ENCODE results near the gene DNAH11.
"Not testable (repeated sequence)": the region's sequence is repeated elsewhere in the genome, so short reads cannot be mapped to it uniquely, and the experiment has no call there.

The DNAH11 gene

GRCh38 chr7:21887353-21887752, 344.5 kb downstream of the DNAH11 start:
- no peak for DNase-seq (ENCODE audit: low spot score)

DNA sequence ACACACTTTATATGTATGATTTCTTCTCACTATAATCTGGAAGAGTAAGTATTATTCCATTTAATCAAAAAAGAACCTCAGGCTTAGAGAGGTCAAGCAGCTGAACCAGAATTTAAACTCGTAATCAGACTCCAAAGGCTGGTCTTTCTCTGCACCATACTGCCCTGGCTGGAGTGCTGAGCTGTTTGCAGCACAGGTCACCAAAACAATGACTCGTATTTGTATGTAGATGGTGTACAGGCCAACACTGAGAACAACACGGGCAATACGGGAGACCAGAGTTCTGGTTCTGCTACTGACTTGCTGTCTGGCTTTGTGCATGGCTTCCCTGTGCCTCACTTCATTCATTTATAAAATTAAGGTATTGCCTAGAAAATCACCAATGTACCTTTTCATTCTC, 344.9 kb downstream of the DNAH11 start:
- DNase-seq (ENCODE audit: low spot score) = no peak

DNA sequence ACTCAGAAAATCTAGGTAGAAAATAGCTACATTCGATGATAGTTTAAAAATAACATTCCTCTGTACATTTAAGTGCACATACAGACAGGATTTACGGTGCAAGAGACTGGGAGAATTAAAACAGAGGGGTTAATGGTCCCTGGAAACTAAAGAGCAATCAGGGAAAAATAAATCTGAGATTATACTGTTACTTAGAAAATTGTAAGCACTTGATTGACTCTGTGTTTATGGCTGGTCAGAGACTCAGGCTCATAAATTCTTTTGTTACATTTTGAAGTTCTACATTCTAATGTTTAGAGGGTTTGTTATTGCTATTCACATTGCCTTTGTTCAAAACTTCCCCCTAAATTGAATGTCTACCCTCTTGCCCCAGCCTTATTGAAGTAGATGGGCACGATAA, 348.5 kb downstream of the DNAH11 start:
- DNase-seq (ENCODE audit: low spot score) = no peak

- DNase-seq (ENCODE audit: low spot score) = no peak
These were observed 350.6 kb downstream of the DNAH11 start for GRCh38 chr7:21893401-21893800.

DNA sequence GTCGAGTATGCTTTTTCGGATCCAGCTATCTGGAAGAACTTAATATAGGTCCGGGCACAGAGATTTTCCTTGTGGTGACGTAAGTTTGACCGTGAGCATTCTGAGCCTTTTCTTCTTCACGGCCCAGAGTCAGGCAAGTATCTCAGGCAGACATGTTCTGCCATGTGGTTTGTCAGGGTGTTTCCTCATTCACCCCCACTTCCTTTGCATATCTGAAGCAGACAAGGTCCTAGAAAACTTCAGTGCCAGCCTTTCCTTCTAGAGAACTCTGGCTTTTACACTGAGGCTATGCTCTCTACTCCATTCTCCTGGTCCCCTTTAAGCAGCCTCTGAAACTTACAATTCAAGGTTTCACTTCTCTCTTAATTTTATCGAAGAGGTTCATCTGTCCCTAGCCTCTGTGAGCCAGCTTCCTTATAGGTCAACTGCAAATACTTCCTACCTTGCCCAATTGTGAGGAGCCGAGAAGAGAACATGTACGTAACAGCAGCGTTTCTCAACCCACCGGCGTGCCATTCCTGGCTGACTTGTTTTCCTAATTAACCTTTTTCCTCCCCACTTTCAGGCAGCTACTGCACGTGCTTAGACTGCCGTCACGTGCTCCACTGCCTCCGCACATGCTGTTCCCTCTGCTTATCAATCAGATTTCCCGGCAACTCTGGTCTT, 355.6 kb downstream of the DNAH11 start:
- peak; percentile 27 for DNase-seq (ENCODE audit: low spot score)

DNA sequence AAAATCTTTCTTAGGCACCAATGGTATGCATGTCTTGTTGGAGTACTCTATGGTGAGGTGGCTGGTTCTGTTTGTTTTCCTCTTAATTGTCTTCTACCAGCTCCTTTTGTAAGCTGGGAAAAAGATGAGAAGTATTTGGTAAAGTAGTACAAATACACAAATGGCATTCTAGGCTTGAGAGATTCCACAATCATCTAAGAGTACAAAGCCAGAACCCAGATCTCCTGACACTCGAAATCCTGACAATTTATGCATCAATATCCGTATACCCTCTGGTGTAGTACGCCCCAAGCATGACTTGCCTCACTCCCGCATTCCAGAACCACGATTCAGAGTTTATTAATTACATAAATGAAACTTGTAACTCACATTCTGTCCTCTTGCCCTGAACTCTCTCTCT, 359.4 kb downstream of the DNAH11 start:
- no peak for DNase-seq (ENCODE audit: low spot score)

GRCh38 chr7:21903020-21903786, 360.4 kb downstream of the DNAH11 start:
- no peak for DNase-seq (ENCODE audit: low spot score)

GRCh38 chr7:21908746-21909145, 365.9 kb downstream of the DNAH11 start:
- no peak for DNase-seq (ENCODE audit: low spot score)

GRCh38 chr7:21910253-21910652, 367.4 kb downstream of the DNAH11 start:
- no peak for DNase-seq (ENCODE audit: low spot score)

GRCh38 chr7:21911341-21911875, 368.6 kb downstream of the DNAH11 start:
- DNase-seq (ENCODE audit: low spot score) = no peak

GRCh38 chr7:21912305-21912704, 369.5 kb downstream of the DNAH11 start:
- no peak for DNase-seq (ENCODE audit: low spot score)

- peak; percentile 32 for DNase-seq (ENCODE audit: low spot score)
These were observed 370.3 kb downstream of the DNAH11 start for GRCh38 chr7:21912931-21913780.

GRCh38 chr7:21914671-21915070, 371.8 kb downstream of the DNAH11 start:
- DNase-seq (ENCODE audit: low spot score) = peak; percentile 79

DNA sequence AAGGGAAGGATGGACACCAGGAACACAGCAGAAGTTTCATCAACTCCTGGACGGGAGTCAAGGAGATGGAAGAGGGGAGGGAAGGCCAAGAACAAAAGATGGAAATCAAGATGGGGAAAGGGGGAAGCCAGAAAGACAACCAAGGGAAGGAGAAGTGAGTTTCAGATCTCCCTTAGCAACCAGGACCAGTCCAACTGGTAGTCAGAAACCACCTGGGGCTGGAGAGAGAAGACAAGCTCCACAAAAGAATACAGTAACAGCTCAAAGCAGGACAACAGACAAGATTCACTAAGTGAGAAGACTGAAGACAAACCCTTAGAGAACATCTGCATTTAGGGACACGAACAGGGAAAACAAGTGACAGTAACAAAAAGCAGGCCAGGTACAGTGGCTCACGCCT, 372.3 kb downstream of the DNAH11 start:
- peak; percentile 24 for DNase-seq (ENCODE audit: low spot score)

DNA sequence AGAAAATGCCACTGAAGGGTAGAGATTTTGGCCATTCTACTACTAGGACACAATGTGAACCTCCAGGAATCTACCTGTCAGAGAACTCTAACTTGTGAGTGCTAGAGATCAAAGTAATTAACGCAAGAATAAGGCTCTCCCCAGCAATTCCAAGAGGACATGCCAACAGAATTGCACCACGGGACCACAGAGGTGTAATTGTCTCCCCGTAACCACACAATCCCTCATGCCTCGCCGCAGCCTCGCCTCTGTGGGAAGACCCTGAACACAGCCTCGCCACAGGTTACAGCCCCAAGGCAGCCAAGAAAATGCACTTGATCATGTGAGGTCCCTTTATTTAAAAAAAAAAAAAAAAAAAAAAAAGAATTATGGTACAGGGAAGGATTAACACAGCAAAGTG, 373.3 kb downstream of the DNAH11 start:
- no peak for DNase-seq (ENCODE audit: low spot score)

- no peak for DNase-seq (ENCODE audit: low spot score)
These were observed 373.8 kb downstream of the DNAH11 start for GRCh38 chr7:21916629-21917028.

DNA sequence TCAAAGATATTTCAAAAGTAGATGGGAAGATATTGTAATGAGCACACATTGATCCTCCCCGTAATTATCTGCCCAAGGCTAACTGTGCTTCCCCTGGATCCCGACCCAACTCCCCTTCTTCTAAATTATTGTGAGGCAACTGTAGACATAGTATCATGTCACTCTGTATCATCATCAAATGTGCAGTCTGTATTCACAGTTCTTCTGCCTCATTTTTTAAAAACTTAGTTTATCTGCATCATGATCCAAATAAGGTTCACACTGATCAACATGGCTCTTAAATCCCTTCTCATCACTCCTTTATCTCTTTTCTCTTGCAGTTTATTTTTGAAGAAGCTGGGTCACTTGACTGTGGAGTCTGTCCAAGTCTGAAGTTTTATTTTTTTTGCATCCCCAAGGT, 375.4 kb downstream of the DNAH11 start:
- no peak for DNase-seq (ENCODE audit: low spot score)

DNA sequence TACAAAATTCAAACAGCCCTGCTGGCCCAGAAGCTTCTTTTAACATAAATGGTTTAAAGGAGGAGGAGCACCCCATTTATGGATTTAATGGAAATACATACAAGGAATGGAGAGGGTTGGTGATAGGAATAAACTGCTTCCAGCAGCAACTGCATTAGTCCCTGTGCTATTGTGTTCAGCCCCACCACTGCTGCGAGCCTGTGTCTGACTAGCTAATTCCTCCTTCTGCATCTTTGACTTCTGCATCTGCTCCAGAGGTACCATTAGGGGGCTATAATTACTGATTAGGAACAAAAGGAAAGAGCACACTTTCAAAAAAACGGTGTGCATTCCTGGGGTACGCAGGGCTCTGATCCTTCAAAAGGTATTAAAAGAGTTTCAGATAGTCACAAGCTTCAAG, 378.1 kb downstream of the DNAH11 start:
- no peak for DNase-seq (ENCODE audit: low spot score)

- DNase-seq (ENCODE audit: low spot score) = no peak
These were observed 379.8 kb downstream of the DNAH11 start for GRCh38 chr7:21922605-21923004.

GRCh38 chr7:21923658-21924057, 380.8 kb downstream of the DNAH11 start:
- no peak for DNase-seq (ENCODE audit: low spot score)

- no peak for DNase-seq (ENCODE audit: low spot score)
These were observed 383.6 kb downstream of the DNAH11 start for GRCh38 chr7:21926448-21926847.

DNA sequence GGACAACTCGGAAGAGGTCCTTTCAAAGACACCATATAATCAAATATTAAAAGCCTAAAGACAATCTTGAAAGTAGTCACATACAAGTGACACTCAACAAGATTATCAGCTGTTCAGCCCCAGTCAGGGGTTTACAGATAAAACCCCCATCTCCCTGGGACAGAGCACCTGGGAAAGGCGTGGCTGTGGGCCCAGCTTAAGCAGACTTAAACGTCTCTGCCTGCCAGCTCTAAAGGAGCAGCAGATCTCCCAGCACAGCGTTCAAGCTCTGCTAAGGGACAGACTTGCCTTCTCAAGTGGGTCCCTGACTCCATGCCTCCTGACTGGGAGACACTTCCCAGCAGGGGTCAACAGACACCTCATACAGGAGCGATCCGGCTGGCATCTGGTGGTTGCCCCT, 384.9 kb downstream of the DNAH11 start:
- no peak for DNase-seq (ENCODE audit: low spot score)

DNA sequence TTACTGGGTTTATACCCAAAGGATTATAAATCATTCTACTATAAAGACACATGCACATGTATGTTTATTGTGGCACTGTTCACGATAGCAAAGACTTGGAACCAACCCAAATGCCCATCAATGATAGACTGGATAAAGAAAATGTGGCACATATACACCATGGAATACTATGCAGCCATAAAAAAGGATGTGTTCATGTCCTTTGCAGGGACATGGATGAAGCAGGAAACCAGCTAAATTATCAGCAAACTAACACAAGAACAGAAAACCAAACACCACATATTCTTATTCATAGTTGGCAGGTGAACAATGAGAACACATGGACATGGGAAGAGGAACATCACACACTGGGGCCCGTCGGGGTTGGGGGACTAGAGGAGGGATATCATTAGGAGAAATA, 390.5 kb downstream of the DNAH11 start:
- not testable (repeated sequence) for DNase-seq (ENCODE audit: low spot score)

Measured in germinal center (tissue), 1 donor.